ENCODE measurements around the gene SLC16A11. TPM values are rescaled to one million over a fixed set of nuclear protein-coding genes. Genes with fewer than 3 reads are reported as not detected.

The SLC16A11 gene
- total and polyA plus RNA-seq, 9 of the 15 experiments (the other 6 are each of a cell fraction or from before 2014, with no cell fraction given) = not detected

DNA sequence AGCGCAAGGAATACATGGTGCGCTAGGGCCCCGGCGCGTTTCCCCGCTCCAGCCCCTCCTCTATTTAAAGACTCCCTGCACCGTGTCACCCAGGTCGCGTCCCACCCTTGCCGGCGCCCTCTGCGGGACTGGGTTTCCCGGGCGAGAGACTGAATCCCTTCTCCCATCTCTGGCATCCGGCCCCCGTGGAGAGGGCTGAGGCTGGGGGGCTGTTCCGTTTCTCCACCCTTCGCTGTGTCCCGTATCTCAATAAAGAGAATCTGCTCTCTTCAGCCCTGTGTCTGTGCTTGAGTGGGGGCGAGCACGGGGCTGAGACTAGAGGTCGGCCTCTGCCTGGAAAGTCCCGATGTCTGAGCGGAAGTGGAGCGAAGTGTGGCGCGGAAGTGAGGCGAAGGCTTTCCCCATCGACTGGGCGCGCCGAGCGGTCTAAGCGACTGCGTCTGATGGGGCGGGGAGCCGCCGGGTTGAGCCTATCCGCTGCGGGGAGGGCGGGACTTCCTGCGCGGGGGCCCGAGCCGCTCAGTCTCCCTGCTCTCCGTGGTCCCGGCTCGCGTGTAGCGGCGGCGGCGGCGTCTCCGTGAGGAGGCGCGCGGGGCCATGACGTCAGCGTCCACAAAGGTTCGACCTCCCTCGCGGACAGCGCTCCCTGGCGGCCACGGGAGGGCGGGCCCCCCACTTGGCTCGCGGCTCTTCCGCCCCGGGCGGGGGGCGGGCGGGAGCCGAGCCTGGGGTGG lies 29.5 kb downstream of the SLC16A11 start (continued):
- TF ChIP-seq, protein P1, sequence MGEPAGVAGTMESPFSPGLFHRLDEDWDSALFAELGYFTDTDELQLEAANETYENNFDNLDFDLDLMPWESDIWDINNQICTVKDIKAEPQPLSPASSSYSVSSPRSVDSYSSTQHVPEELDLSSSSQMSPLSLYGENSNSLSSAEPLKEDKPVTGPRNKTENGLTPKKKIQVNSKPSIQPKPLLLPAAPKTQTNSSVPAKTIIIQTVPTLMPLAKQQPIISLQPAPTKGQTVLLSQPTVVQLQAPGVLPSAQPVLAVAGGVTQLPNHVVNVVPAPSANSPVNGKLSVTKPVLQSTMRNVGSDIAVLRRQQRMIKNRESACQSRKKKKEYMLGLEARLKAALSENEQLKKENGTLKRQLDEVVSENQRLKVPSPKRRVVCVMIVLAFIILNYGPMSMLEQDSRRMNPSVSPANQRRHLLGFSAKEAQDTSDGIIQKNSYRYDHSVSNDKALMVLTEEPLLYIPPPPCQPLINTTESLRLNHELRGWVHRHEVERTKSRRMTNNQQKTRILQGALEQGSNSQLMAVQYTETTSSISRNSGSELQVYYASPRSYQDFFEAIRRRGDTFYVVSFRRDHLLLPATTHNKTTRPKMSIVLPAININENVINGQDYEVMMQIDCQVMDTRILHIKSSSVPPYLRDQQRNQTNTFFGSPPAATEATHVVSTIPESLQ (CRISPR knock-in tag; IDR thresholded peaks at IDR 0.05) = no peak
- TF ChIP-seq, protein P2, sequence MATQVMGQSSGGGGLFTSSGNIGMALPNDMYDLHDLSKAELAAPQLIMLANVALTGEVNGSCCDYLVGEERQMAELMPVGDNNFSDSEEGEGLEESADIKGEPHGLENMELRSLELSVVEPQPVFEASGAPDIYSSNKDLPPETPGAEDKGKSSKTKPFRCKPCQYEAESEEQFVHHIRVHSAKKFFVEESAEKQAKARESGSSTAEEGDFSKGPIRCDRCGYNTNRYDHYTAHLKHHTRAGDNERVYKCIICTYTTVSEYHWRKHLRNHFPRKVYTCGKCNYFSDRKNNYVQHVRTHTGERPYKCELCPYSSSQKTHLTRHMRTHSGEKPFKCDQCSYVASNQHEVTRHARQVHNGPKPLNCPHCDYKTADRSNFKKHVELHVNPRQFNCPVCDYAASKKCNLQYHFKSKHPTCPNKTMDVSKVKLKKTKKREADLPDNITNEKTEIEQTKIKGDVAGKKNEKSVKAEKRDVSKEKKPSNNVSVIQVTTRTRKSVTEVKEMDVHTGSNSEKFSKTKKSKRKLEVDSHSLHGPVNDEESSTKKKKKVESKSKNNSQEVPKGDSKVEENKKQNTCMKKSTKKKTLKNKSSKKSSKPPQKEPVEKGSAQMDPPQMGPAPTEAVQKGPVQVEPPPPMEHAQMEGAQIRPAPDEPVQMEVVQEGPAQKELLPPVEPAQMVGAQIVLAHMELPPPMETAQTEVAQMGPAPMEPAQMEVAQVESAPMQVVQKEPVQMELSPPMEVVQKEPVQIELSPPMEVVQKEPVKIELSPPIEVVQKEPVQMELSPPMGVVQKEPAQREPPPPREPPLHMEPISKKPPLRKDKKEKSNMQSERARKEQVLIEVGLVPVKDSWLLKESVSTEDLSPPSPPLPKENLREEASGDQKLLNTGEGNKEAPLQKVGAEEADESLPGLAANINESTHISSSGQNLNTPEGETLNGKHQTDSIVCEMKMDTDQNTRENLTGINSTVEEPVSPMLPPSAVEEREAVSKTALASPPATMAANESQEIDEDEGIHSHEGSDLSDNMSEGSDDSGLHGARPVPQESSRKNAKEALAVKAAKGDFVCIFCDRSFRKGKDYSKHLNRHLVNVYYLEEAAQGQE (IDR thresholded peaks at IDR 0.05; ENCODE audit: borderline replicate concordance) = peak; percentile 15; the same call in 1 of the 2 replicates
- TF ChIP-seq, protein P2 (CRISPR knock-in tag; IDR thresholded peaks at IDR 0.05; ENCODE audit: low read depth) = 0 out of 2 replicates have a peak, but pooled peaks have one; percentile 29
- TF ChIP-seq, protein P3, sequence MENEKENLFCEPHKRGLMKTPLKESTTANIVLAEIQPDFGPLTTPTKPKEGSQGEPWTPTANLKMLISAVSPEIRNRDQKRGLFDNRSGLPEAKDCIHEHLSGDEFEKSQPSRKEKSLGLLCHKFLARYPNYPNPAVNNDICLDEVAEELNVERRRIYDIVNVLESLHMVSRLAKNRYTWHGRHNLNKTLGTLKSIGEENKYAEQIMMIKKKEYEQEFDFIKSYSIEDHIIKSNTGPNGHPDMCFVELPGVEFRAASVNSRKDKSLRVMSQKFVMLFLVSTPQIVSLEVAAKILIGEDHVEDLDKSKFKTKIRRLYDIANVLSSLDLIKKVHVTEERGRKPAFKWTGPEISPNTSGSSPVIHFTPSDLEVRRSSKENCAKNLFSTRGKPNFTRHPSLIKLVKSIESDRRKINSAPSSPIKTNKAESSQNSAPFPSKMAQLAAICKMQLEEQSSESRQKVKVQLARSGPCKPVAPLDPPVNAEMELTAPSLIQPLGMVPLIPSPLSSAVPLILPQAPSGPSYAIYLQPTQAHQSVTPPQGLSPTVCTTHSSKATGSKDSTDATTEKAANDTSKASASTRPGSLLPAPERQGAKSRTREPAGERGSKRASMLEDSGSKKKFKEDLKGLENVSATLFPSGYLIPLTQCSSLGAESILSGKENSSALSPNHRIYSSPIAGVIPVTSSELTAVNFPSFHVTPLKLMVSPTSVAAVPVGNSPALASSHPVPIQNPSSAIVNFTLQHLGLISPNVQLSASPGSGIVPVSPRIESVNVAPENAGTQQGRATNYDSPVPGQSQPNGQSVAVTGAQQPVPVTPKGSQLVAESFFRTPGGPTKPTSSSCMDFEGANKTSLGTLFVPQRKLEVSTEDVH (IDR thresholded peaks at IDR 0.05; ENCODE audit: low read depth, partially characterized antibody) = peak; percentile 63
- TF ChIP-seq, protein P4, sequence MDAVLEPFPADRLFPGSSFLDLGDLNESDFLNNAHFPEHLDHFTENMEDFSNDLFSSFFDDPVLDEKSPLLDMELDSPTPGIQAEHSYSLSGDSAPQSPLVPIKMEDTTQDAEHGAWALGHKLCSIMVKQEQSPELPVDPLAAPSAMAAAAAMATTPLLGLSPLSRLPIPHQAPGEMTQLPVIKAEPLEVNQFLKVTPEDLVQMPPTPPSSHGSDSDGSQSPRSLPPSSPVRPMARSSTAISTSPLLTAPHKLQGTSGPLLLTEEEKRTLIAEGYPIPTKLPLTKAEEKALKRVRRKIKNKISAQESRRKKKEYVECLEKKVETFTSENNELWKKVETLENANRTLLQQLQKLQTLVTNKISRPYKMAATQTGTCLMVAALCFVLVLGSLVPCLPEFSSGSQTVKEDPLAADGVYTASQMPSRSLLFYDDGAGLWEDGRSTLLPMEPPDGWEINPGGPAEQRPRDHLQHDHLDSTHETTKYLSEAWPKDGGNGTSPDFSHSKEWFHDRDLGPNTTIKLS (IDR thresholded peaks at IDR 0.05; ENCODE audit: borderline replicate concordance, low read depth) = no peak
- no peak for TF ChIP-seq ZKSCAN8 (CRISPR knock-in tag; IDR thresholded peaks at IDR 0.05)
- TF ChIP-seq, protein P5, sequence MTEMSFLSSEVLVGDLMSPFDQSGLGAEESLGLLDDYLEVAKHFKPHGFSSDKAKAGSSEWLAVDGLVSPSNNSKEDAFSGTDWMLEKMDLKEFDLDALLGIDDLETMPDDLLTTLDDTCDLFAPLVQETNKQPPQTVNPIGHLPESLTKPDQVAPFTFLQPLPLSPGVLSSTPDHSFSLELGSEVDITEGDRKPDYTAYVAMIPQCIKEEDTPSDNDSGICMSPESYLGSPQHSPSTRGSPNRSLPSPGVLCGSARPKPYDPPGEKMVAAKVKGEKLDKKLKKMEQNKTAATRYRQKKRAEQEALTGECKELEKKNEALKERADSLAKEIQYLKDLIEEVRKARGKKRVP (CRISPR knock-in tag; IDR thresholded peaks at IDR 0.05) = no peak; the same call in 1 of the 2 replicates
- TF ChIP-seq KLF1 (tag; IDR thresholded peaks at IDR 0.05) = no peak
- no peak for TF ChIP-seq ARID1B (IDR thresholded peaks at IDR 0.05)
- TF ChIP-seq SAFB (IDR thresholded peaks at IDR 0.05; ENCODE audit: borderline replicate concordance, low read depth, low read length) = peak; percentile 99
- TF ChIP-seq HMG20B (CRISPR knock-in tag; IDR thresholded peaks at IDR 0.05) = no peak
